OCI-M1 (cell line): ENCODE measurements around the gene MYEF2.

Experiments
- DNase-seq: peaks from one replicate; lab custom pipeline; 2025; lab: John Stamatoyannopoulos, UW

MYEF2 gene

DNA sequence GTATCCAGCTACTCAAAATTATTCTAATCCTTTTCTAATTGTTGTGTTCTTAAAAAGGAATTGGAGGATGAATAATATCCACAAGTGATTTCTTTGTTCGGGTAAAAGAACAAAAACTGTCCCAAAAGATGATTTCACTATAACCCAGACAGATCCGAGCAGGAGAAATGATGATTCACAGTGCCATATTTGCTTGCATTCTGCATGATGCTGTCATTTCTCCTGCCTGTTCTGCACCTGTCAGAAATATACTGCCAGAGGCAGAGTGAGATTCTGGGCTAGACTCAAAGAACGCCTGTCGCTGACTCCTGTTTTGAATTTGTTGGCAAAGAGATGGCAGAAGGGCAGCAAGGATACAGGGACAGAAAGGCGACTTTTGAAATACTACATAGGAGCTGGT is 92.0 kb downstream of the MYEF2 start:
- no peak for DNase-seq

GRCh38 chr15:48085591-48085930 is 92.5 kb downstream of the MYEF2 start:
- DNase-seq, result no peak

DNA sequence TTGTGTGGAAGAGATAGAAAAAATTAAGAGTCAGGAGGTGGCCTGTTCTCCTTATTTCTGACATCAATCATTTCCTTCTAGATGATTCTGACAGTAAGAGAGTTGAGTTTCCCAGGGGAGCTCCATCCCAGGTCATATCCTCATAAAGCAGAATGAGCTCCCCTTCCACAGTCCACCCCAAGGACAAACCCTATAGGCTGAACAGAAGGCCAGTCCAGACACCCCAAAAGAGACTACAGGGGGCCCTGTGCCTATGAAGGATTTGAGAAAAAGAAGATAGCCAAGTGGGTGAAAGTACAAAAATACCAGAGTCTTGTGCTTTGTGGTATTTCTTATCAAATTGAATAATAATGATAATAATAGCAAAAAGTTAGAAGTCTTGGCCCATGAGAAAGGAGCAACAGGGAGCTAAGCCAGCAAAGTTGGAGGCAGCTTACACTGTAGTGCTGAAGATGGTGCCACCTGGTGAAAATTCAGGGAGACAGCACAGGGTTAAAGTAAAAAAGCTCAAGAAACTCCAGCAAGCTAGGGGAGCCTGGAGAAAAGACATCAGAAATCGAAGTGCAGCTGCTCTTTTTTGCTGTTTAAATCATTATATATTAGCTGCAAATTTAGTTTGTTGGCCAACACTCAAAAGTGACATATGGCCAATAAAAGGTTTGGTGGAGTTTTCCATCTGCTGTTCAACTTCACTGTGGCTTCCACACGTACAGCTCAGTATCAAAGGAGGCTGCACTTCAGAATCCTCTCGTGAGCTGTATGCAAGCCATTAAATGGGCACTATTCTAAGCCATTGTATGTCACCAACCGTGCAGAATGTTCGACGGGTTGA is 93.1 kb downstream of the MYEF2 start:
- peak; percentile 37 for DNase-seq
